H1 (cell line): Measurements from ENCODE around the gene WDR90. TPM values are rescaled to one million over a fixed set of nuclear protein-coding genes. Genes with fewer than 3 reads are reported as not detected.
A peak's percentile ranks its signal among the peaks of the same experiment; 100 is the strongest.

Experiments used
- EZH2 ChIP-seq: fragments of 200-600 bp; sonication (generic); IDR thresholded peaks from 2 replicates; pipeline ENCODE4 v1.7.1; 2012; ENCODE audit warnings: low read depth, mild to moderate bottlenecking, moderate library complexity, low read length, inconsistent platforms; ENCODE audit not compliant: severe bottlenecking
- NANOG ChIP-seq: IDR thresholded peaks from 2 replicates; pipeline ENCODE4 v1.6.1; 2011; ENCODE audit warnings: low read length, low read depth, mild to moderate bottlenecking, inconsistent platforms; ENCODE audit not compliant: insufficient read depth, poor library complexity, severe bottlenecking
- polyA plus RNA-seq, 7 experiments: library from polyadenylated mRNA; depleted of rRNA in 3 of 7; stranded (reverse) in 5 of 7; unstranded in 2 of 7; fragments of >200 nt in 5 of 7; fragments of 200-250 nt in 2 of 7; gene quantifications; 1 replicate in 5 of 7; 2 replicates in 1 of 7; 4 replicates in 1 of 7; pipeline versions ENCODE4 v1.2.1 to v1.2.3, GENCODE V29; 2011 to 2013; ENCODE audit warnings: missing spikeins in 2 of 7, mixed read lengths in 2 of 7
- total RNA-seq: library from RNA; stranded (reverse); fragmentation: NEBNext Ultra II Directional; extraction: Animal tissue kit (Norgen Biotek cat#: 25700); gene quantifications from 2 replicates; pipeline ENCODE4 v1.2.1, GENCODE V29; 2021
- TF ChIP-seq, protein P1 (sequence below): fragments of 300-600 bp; sonication (generic); IDR thresholded peaks from 2 replicates; pipeline ENCODE4 v1.7.1; 2012; ENCODE audit warnings: low read length, moderate library complexity, mild to moderate bottlenecking, inconsistent platforms; ENCODE audit not compliant: insufficient replicate concordance

WDR90 gene
- total and polyA plus RNA-seq, 2 of the 8 experiments (the other 6 are each of a cell fraction or from before 2014, with no cell fraction given) = 24.0 to 47.2 TPM

DNA sequence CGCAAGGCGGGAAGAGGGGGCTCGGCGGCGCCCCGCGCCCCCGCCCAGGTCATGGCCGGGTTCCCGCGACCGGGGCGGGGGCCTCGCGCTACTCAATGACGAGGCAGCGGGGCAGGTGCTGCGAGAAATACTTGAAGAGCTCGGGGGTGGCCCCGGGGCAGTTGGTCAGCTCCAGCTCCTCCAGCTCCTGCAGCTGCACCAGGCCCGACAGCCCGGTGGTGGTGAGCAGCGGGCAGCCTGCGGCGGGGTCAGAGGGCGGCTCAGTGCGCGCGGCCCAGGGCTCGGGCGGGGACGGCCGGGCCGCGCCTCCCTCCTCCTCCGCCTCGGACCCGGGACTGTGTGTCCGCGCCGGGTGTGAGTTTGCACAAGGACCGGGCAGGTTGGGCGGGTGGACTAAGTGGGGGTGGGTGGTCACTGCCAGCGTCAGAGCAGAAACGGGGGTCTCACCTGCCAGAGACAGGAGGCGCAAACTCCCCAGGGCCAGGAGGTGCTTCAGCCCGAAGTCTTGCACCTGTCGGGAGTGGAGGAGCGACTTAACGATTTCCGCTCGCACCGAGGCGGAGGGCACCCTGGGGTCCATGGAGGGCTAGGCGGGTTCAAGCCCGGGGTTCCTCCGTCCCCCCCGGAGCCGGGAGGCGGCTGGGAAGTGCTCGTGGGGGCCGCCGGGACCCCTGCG lies 45.2 kb downstream of the WDR90 start (continued):
- TF ChIP-seq, protein P1, sequence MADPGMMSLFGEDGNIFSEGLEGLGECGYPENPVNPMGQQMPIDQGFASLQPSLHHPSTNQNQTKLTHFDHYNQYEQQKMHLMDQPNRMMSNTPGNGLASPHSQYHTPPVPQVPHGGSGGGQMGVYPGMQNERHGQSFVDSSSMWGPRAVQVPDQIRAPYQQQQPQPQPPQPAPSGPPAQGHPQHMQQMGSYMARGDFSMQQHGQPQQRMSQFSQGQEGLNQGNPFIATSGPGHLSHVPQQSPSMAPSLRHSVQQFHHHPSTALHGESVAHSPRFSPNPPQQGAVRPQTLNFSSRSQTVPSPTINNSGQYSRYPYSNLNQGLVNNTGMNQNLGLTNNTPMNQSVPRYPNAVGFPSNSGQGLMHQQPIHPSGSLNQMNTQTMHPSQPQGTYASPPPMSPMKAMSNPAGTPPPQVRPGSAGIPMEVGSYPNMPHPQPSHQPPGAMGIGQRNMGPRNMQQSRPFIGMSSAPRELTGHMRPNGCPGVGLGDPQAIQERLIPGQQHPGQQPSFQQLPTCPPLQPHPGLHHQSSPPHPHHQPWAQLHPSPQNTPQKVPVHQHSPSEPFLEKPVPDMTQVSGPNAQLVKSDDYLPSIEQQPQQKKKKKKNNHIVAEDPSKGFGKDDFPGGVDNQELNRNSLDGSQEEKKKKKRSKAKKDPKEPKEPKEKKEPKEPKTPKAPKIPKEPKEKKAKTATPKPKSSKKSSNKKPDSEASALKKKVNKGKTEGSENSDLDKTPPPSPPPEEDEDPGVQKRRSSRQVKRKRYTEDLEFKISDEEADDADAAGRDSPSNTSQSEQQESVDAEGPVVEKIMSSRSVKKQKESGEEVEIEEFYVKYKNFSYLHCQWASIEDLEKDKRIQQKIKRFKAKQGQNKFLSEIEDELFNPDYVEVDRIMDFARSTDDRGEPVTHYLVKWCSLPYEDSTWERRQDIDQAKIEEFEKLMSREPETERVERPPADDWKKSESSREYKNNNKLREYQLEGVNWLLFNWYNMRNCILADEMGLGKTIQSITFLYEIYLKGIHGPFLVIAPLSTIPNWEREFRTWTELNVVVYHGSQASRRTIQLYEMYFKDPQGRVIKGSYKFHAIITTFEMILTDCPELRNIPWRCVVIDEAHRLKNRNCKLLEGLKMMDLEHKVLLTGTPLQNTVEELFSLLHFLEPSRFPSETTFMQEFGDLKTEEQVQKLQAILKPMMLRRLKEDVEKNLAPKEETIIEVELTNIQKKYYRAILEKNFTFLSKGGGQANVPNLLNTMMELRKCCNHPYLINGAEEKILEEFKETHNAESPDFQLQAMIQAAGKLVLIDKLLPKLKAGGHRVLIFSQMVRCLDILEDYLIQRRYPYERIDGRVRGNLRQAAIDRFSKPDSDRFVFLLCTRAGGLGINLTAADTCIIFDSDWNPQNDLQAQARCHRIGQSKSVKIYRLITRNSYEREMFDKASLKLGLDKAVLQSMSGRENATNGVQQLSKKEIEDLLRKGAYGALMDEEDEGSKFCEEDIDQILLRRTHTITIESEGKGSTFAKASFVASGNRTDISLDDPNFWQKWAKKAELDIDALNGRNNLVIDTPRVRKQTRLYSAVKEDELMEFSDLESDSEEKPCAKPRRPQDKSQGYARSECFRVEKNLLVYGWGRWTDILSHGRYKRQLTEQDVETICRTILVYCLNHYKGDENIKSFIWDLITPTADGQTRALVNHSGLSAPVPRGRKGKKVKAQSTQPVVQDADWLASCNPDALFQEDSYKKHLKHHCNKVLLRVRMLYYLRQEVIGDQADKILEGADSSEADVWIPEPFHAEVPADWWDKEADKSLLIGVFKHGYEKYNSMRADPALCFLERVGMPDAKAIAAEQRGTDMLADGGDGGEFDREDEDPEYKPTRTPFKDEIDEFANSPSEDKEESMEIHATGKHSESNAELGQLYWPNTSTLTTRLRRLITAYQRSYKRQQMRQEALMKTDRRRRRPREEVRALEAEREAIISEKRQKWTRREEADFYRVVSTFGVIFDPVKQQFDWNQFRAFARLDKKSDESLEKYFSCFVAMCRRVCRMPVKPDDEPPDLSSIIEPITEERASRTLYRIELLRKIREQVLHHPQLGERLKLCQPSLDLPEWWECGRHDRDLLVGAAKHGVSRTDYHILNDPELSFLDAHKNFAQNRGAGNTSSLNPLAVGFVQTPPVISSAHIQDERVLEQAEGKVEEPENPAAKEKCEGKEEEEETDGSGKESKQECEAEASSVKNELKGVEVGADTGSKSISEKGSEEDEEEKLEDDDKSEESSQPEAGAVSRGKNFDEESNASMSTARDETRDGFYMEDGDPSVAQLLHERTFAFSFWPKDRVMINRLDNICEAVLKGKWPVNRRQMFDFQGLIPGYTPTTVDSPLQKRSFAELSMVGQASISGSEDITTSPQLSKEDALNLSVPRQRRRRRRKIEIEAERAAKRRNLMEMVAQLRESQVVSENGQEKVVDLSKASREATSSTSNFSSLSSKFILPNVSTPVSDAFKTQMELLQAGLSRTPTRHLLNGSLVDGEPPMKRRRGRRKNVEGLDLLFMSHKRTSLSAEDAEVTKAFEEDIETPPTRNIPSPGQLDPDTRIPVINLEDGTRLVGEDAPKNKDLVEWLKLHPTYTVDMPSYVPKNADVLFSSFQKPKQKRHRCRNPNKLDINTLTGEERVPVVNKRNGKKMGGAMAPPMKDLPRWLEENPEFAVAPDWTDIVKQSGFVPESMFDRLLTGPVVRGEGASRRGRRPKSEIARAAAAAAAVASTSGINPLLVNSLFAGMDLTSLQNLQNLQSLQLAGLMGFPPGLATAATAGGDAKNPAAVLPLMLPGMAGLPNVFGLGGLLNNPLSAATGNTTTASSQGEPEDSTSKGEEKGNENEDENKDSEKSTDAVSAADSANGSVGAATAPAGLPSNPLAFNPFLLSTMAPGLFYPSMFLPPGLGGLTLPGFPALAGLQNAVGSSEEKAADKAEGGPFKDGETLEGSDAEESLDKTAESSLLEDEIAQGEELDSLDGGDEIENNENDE = no peak
- TF ChIP-seq EZH2 = peak; percentile 33
- TF ChIP-seq NANOG = no peak
